Glutamatergic neuron (in vitro differentiated cells): ENCODE data around the gene EIPR1. TPM values are rescaled to one million over a fixed set of nuclear protein-coding genes. Genes with fewer than 3 reads are reported as not detected.

Source experiments
- DNase-seq: peaks from one replicate; pipeline ENCODE4 v3.0.0; 2022
- H3K27ac Mint-ChIP-seq: one replicate; pipeline ENCODE4 v1.8.0; 2020; ENCODE audit warnings: mild to moderate bottlenecking, mixed read lengths, inconsistent platforms; ENCODE audit not compliant: unreplicated experiment
- H3K27me3 Mint-ChIP-seq: one replicate; pipeline ENCODE4 v1.8.0; 2020; ENCODE audit warnings: mild to moderate bottlenecking, moderate library complexity, mixed read lengths, inconsistent platforms; ENCODE audit not compliant: unreplicated experiment
- H3K36me3 Mint-ChIP-seq: one replicate; pipeline ENCODE4 v1.8.0; 2020; ENCODE audit warnings: mild to moderate bottlenecking, mixed read lengths, inconsistent platforms; ENCODE audit not compliant: unreplicated experiment
- H3K4me1 Mint-ChIP-seq: one replicate; pipeline ENCODE4 v1.8.0; 2020; ENCODE audit warnings: mild to moderate bottlenecking, low read depth, mixed read lengths, inconsistent platforms; ENCODE audit not compliant: unreplicated experiment
- H3K4me3 Mint-ChIP-seq: one replicate; pipeline ENCODE4 v1.8.0; 2020; ENCODE audit warnings: mild to moderate bottlenecking, mixed read lengths, inconsistent platforms; ENCODE audit not compliant: unreplicated experiment
- H3K9me3 Mint-ChIP-seq: one replicate; pipeline ENCODE4 v1.8.0; 2020; ENCODE audit warnings: mild to moderate bottlenecking, moderate library complexity, mixed read lengths, inconsistent platforms; ENCODE audit not compliant: unreplicated experiment
- total RNA-seq: library from RNA; stranded (reverse); fragmentation: NEBNext Ultra II Directional; extraction: Animal tissue kit (Norgen Biotek cat#: 25700); gene quantifications from one replicate; pipeline ENCODE4 v1.2.1, GENCODE V29; 2021; ENCODE audit not compliant: unreplicated experiment
- TF ChIP-seq, protein P1 (sequence below): fragments of 200-600 bp; sonication (generic); IDR thresholded peaks from one replicate; pipeline ENCODE4 v1.5.0; 2021; ENCODE audit not compliant: partially characterized antibody, unreplicated experiment

Gene EIPR1
- total RNA-seq, 1 donor from 2014 or later: 43.8 TPM

DNA sequence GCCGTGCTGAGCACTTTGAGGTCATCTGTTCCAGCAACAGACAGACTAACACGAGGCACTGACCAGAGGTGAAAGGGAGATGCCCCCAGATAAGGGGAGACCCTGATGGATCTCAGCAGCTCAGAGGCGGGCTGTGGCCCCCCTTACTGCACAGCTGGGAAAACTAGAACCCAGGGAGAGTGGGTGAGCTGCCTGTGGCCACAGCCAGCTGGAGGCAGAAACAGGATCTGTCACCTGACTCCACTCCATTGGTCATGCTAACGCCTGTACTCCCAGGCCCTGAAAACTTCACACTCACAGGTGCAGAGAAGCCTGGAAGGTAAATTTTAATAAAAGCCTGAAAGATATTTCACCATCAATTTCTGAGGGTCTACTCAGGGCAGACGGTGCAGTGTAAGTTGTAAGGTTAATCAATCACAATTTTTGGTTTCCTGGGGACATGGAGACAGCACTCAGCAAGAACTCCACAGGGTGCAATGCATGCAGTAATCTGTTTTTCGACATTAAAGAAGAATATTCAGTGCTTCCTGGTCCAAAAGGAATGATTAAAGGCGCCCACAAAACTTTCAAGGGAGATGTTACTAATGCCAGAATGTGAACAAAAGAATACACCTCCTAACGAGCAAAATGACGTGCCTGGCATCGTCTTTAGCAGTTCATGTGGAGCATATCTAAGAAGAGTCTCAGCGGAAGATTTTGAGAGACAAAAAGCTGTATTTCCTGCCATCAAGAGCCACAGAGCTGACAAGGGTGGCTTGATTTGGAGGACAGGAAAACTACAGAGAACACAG is 173.4 kb downstream of the EIPR1 start:
- H3K4me3 Mint-ChIP-seq: no peak overlapping the region
- H3K27me3 Mint-ChIP-seq: peaks cover 12% of the 10 kb centered on the region
- peaks cover 8% of the 10 kb centered on the region for H3K9me3 Mint-ChIP-seq
- no peak overlapping the region for H3K27ac Mint-ChIP-seq
- H3K4me1 Mint-ChIP-seq: peaks cover 7% of the 10 kb centered on the region
- no peak for DNase-seq
- TF ChIP-seq, protein P1, sequence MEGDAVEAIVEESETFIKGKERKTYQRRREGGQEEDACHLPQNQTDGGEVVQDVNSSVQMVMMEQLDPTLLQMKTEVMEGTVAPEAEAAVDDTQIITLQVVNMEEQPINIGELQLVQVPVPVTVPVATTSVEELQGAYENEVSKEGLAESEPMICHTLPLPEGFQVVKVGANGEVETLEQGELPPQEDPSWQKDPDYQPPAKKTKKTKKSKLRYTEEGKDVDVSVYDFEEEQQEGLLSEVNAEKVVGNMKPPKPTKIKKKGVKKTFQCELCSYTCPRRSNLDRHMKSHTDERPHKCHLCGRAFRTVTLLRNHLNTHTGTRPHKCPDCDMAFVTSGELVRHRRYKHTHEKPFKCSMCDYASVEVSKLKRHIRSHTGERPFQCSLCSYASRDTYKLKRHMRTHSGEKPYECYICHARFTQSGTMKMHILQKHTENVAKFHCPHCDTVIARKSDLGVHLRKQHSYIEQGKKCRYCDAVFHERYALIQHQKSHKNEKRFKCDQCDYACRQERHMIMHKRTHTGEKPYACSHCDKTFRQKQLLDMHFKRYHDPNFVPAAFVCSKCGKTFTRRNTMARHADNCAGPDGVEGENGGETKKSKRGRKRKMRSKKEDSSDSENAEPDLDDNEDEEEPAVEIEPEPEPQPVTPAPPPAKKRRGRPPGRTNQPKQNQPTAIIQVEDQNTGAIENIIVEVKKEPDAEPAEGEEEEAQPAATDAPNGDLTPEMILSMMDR: no peak
- H3K36me3 Mint-ChIP-seq: peaks cover 4% of the 10 kb centered on the region

GRCh38 chr2:3203497-3204019 is 174.1 kb downstream of the EIPR1 start:
- Mint-ChIP-seq H3K4me1 (peaks cover 7% of the 10 kb centered on the region), H3K4me3 (no peak overlapping the region), H3K9me3 (peaks cover 10% of the 10 kb centered on the region), H3K27ac (no peak overlapping the region), H3K27me3 (peaks cover 12% of the 10 kb centered on the region), H3K36me3 (peaks cover 4% of the 10 kb centered on the region)
- TF ChIP-seq, protein P1: no peak
- DNase-seq: no peak

DNA sequence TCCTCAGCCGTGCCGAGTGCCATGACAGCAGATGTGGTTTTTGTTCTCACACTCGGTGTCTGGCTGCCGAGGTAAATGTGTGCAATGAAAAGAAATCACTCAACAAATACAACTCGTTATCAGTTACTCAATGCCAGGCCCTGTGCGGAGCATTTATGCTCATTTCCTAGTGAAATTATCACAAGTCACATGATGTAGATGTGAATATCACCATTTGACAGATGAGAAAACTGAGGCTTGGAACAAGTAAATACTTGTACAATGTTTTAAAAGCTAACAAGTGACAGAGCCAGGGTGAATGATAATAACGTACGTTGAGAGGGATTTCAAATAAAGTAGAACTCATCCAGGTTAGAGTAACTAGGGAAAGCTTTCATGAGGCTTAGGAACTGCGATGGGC is 174.7 kb downstream of the EIPR1 start:
- H3K27me3 Mint-ChIP-seq: peaks cover 12% of the 10 kb centered on the region
- peaks cover 12% of the 10 kb centered on the region for H3K4me1 Mint-ChIP-seq
- H3K9me3 Mint-ChIP-seq: peaks cover 13% of the 10 kb centered on the region
- H3K36me3 Mint-ChIP-seq: peaks cover 4% of the 10 kb centered on the region
- TF ChIP-seq, protein P1: no peak
- H3K27ac Mint-ChIP-seq: peak overlapping the region; percentile 12
- no peak for DNase-seq
- peak overlapping the region; percentile 1 for H3K4me3 Mint-ChIP-seq

DNA sequence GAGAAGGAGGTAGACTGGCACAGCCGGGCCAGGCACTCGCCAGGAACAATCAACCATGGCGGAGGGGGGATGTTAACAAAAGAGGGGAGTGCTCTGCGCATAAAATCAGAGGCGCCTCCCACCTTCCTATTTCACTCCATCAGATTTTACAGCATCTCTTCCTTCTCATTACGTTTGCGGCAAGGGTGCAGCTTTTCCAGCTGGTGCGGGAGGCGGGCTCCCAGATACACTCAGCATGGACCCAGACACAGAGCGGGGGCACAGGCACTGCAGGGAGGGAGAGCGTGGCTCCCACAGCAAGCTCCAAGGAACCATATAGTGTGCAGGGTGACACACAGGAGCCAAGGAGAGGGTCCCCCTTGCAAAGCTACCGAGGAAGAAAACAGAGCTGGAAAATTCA is 176.3 kb downstream of the EIPR1 start:
- H3K4me1 Mint-ChIP-seq: peaks cover 20% of the 10 kb centered on the region

More for the DNA sequence above, 176.3 kb downstream of the EIPR1 start:
- Mint-ChIP-seq H3K4me3 (no peak overlapping the region), H3K27ac (no peak overlapping the region), H3K9me3 (peaks cover 13% of the 10 kb centered on the region), H3K36me3 (peaks cover 4% of the 10 kb centered on the region), H3K27me3 (peaks cover 14% of the 10 kb centered on the region)
- TF ChIP-seq, protein P1: no peak
- no peak for DNase-seq
